AG09319 (cell line): ENCODE results near the gene ACACB.

Experiments
- DNase-seq: peaks from one replicate; pipeline ENCODE4 v3.0.0-alpha.2; 2010; ENCODE audit warnings: low read depth; ENCODE audit errors: extremely low read depth
- CTCF ChIP-seq: IDR thresholded peaks from 2 replicates; pipeline ENCODE4 v1.5.1; 2011; ENCODE audit warnings: low read depth, mild to moderate bottlenecking, inconsistent platforms, low read length, moderate library complexity

ACACB gene

DNA sequence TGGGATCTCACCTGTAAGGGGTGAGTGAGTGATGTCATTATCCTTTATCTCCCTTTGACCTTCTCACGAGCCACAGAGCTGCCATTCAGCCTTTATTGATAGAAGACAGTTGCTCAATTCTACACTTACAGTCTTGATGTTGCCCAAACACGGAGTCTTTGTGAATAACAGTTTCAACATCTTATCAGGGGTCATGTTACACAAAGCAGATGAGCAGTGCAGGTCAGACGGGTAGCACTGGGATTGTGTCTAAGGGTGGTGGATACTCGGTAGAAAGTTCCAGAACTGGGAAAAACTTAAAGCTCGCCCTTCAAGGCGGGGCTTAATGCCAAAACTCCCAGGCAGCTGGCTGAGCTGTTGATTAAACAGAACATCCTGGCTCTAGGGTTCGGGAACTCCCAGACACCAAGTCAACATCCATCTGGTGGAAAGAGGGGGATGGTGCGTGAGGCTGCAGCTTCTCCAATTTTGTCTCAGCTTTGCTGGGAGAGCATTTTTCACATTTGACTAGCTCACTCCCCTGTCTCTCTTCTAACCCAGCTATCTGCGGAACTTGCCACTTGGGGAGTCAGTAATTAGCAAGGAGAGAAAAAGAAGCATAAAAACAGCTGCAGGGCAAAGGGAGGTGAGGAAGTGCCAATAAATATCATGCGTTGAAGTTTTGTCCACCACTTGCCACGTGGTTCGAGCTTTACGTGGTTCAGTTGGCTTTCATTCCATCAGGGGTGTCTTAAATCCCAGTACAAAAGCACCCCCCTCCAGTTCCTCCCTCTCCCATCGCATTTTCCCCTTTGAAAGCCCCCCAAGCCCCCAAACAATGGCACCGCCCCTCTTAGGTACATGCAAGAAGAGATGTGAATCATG, 161.7 kb downstream of the ACACB start:
- no peak for TF ChIP-seq CTCF

DNA sequence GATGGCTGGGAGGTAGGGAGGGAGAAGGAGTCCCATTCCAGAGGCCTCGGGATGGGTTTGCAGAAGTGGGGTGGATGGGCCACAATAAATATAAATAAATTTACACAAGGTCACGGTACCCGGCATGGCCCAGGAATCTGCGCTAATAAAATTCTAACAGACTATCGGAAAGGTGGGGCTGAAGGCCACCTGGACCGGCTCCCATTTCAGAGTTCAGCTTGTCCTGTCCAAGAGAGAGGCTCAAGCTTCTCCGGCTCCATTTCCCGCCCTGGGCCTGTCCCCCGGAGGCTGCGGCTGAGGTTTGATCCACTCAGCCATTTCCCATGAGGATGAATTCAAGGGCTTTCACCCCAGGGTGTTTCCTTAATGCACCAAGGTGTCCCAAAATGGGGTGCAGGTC, 162.5 kb downstream of the ACACB start:
- no peak for DNase-seq
- TF ChIP-seq CTCF, result no peak

More for the DNA sequence above, 161.7 kb downstream of the ACACB start:
- peak; percentile 19 for DNase-seq

DNA sequence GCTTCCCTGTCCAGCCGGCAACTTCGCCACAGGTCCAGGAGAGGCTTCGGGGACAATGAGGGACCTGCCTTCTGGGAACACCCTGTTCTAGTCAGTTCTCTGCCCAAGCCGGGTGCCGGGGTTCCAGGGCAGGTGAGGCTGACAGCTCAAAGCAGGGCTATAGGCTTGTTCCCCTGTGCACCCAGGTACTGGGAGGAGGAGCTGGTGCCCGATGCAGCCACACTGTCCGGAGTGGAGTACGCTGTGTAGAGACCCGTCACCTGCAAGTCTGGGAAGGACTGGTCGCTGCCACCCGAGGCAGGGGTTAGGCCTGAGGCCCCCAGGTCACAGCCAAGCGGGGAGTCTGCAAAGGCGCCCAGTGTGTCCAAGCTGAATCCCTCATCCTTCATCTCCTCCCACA, 163.1 kb downstream of the ACACB start:
- no peak for DNase-seq
- no peak for TF ChIP-seq CTCF

DNA sequence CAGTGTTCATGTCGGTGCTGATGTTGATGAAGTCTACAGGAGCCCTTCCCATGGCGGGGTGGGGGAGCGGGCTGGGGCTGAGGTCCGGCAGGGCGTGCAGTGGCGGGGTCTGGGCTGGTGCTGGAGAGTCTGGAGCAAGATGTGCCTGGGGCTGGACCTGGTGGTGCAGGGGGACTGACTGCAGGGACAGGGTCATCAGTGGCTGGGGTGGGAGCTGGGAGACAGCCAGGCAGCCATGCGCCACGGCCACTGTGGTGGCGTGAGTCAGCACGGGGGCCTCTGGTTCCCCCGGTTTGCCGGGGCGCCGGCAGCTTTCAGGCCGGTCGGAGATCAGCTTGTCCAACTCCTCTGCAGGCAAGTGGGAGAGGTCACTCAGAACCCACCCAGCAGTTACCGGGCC, 165.1 kb downstream of the ACACB start:
- TF ChIP-seq CTCF, result no peak

DNA sequence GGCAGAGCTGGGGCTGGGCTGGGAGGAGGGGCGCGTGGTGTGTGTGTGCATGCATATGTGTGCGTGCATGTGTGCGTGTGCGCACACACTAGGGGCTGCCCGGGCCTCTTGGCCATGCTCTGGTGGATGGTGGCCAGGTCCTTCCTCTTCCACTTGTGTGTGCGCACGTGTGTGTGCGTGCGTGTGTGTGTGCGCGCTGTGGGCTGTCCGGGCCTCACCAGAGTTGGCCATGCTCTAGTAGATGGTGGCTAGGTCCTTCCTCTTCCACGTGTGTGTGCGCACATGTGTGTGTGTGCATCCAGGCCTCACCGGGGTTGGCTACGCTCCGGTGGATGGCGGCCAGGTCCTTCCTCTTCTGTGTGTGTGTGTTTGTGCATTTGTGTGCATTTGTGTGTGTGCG, 168.0 kb downstream of the ACACB start:
- DNase-seq, result no peak
- TF ChIP-seq CTCF, result no peak

More for the DNA sequence above, 165.1 kb downstream of the ACACB start:
- no peak for DNase-seq

DNA sequence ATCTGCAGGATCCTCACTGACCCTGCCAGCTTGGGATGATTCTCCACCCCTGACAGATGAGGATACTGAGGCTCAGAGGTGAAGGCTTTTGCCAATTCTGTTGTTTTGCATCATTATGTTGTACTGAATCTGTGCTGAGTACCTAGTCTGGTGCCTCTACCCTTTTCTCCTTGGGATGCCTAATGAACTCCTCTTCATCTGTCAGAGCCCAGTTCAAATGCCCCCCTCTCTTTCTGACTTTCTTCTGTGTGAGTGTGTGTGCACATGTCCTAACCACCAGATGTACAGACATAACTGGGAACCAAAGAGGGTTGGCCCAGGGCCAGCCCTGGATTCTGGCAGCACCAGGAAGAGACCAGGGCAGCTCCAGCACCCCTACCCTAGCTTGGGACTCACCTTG, 169.9 kb downstream of the ACACB start:
- no peak for TF ChIP-seq CTCF
- DNase-seq, result no peak

DNA sequence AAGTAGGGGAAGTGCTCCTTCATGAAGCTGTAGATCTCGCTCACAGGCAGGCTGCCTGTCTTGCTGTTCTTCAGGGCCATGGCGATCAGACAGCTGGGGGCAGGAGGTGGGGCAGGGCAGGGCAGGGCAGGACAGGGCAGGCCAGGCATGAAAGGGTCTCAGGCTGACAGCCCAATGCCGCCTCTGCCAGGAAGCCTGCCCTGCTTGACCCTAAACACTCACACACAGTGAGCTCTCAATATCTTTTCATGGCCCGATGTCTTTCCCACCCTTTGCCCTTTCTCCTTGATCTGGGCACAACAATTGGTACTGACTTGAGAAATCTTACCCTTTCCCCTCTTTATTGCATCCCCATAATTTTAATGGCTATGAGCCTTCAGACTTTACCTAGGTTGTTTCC, 170.3 kb downstream of the ACACB start:
- no peak for TF ChIP-seq CTCF
- DNase-seq, result no peak
